Activated CD4-positive, alpha-beta memory T cell treated with anti-CD3 and anti-CD28 coated beads, Interleukin-2, amount 10 ng/mL, durations not matched to agents 7 days and 5 days (primary cell): Measurements from ENCODE around the gene EIF4EBP2. TPM values are rescaled to one million over a fixed set of nuclear protein-coding genes. Genes with fewer than 3 reads are reported as not detected.

ENCODE experiments used
- CTCF ChIA-PET: fragments of 350-600 bp; sonication (Branson Sonifier 250); formaldehyde crosslinking; loops from one replicate; lab custom pipeline; 2021; ENCODE audit warnings: antibody characterized with exemption, inconsistent platforms; lab: Charles Lee
- POLR2A ChIA-PET: fragments of 350-600 bp; sonication (Branson Sonifier 250); formaldehyde crosslinking; loops from one replicate; lab custom pipeline; 2021; ENCODE audit warnings: antibody characterized with exemption; lab: Charles Lee
- DNase-seq: peaks from one replicate; pipeline ENCODE4 v3.0.0-alpha.2; 2020
- H3K27ac Mint-ChIP-seq: one replicate; pipeline ENCODE4 v1.8.0; 2021; ENCODE audit warnings: mild to moderate bottlenecking, mixed read lengths
- H3K27me3 Mint-ChIP-seq: one replicate; pipeline ENCODE4 v1.8.0; 2021; ENCODE audit warnings: mixed read lengths
- H3K36me3 Mint-ChIP-seq: one replicate; pipeline ENCODE4 v1.8.0; 2021; ENCODE audit warnings: low read depth, mixed read lengths
- H3K4me1 Mint-ChIP-seq: one replicate; pipeline ENCODE4 v1.8.0; 2021; ENCODE audit warnings: mixed read lengths
- H3K4me3 Mint-ChIP-seq: one replicate; pipeline ENCODE4 v1.8.0; 2021; ENCODE audit warnings: mild to moderate bottlenecking, mixed read lengths
- H3K9me3 Mint-ChIP-seq: one replicate; pipeline ENCODE4 v1.8.0; 2021; ENCODE audit warnings: mixed read lengths
- total RNA-seq, 2 experiments: library from RNA; stranded (reverse); gene quantifications; one replicate each; pipeline ENCODE4 v1.2.3, GENCODE V29; 2021

EIF4EBP2 gene
- total RNA-seq, 2 experiments from 2014 or later: 52.6 to 53.8 TPM

DNA sequence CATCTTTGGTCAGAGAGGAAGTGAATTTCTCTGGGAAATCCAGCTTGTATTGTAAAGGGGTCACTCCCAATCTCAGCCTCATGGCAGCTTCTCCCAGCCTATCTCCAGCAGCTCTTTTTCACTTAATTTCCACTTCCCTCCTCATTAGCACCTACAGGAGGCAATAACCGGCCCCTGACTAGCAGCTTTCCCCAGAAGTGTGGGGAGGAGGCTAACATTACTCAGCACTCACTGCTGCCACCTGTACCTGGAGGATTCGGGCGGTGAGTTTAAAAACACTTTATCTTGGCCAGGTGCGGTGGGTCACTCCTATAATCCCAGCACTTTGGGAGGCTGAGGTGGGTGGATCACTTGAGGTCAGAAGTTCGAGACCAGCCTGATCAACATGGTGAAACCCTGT is 33.8 kb downstream of the EIF4EBP2 start:
- Mint-ChIP-seq H3K9me3 (no peaks in the 10 kb centered on the region), H3K4me3 (no peak overlapping the region), H3K27ac (no peak overlapping the region), H3K4me1 (peaks cover 34% of the 10 kb centered on the region), H3K36me3 (peaks cover 14% of the 10 kb centered on the region), H3K27me3 (peaks cover 49% of the 10 kb centered on the region)
- POLR2A ChIA-PET: interaction anchor here (1.0 kb wide), 1 partner anchor 33 kb away, joined by 3 read pairs; the partner anchor contains the start of gene EIF4EBP2
- CTCF ChIA-PET: interaction anchor here (1.1 kb wide), 1 partner anchor 23 kb away, joined by 3 read pairs; no protein-coding TSS in a partner anchor
- no peak for DNase-seq

GRCh38 chr10:70440296-70441160 is 36.6 kb downstream of the EIF4EBP2 start:
- H3K9me3 Mint-ChIP-seq: no peaks in the 10 kb centered on the region
- DNase-seq: no peak
- H3K4me1 Mint-ChIP-seq: peaks cover 15% of the 10 kb centered on the region
- H3K27ac Mint-ChIP-seq: no peak overlapping the region
- CTCF ChIA-PET: interaction anchor here (1.5 kb wide), 1 partner anchor 9 kb away, joined by 5 read pairs; no protein-coding TSS in a partner anchor
- peaks cover 60% of the 10 kb centered on the region for H3K27me3 Mint-ChIP-seq
- peak overlapping the region; percentile 1 for H3K4me3 Mint-ChIP-seq
- POLR2A ChIA-PET: no interaction called here
- H3K36me3 Mint-ChIP-seq: peaks cover 9% of the 10 kb centered on the region

GRCh38 chr10:70441161-70441894 is 37.4 kb downstream of the EIF4EBP2 start, which contains the start of gene NODAL:
Gene NODAL, minus strand, starts transcription at chr10:70441681. Its CDS starts 14 bp downstream, at chr10:70441667.
- Mint-ChIP-seq H3K27me3 (peaks cover 60% of the 10 kb centered on the region), H3K36me3 (peaks cover 9% of the 10 kb centered on the region), H3K4me3 (peak within 1 kb of the TSS; percentile 1), H3K9me3 (no peaks in the 10 kb centered on the region), H3K4me1 (peaks cover 15% of the 10 kb centered on the region), H3K27ac (no peak within 1 kb of the TSS)
- DNase-seq: no peak
- ChIA-PET CTCF (interaction anchor here (1.4 to 1.5 kb wide), 2 partner anchors 10 to 11 kb away, joined by 3 to 5 read pairs; no protein-coding TSS in a partner anchor), POLR2A (no interaction called here)

DNA sequence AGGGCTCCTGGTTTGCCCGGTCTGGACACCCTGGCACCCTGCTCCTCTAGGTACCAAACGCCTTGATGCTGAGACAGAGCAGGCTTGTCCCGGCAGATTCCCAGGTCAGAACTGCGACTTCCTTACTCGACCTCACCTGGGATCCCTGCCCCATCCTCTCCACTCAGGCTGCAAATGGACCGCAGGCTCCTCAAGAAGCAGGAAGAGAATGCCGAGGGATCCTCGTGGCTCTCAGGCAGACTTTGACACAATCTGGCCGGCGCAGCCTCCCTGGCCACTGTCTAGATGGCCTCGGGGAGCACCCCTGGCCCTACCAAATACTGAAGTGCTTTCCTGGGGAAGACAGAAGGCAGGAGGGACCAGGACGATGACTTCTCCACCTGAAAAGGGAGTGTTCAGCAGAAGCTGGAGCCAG is 38.0 kb downstream of the EIF4EBP2 start:
- Mint-ChIP-seq H3K36me3 (peaks cover 7% of the 10 kb centered on the region), H3K27me3 (peaks cover 56% of the 10 kb centered on the region), H3K27ac (no peak overlapping the region)

DNA sequence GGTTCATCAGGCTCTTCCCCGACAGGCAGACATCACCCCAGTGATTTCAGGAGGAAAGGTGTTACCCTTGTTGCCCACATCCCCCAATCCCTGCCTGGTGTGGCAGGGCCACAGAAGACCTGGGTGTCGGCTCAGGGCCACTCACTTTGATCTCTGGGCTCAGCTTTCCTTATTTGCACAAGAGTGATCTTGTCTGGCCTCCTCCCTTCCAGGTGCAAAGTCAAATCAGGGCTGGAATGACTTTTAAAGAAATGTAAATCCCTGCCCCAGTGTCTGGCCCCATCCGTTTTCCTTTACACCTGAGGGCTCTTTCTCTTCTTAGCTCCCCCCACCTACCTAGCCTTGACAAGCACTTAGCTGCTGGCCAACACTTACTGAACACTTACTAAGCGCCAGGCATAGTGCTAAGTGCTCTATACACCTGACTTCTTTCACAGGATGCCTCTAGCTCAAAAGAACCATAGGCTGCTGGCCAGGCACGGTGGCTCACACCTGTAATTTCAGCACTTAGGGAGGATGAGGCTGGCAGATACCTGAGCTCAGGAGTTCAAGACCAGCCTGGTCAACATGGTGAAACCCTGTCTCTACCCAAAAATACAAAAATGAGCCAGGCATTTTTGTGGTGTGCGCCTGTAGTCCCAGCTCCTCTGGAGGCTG is 38.5 kb downstream of the EIF4EBP2 start:
- Mint-ChIP-seq H3K9me3 (no peaks in the 10 kb centered on the region), H3K36me3 (peaks cover 7% of the 10 kb centered on the region), H3K27ac (no peak overlapping the region), H3K4me3 (no peak overlapping the region), H3K27me3 (peaks cover 54% of the 10 kb centered on the region), H3K4me1 (peaks cover 15% of the 10 kb centered on the region)
- CTCF ChIA-PET: interaction anchor here (1.2 to 1.4 kb wide), 2 partner anchors 12 to 116 kb away, joined by 3 read pairs; no protein-coding TSS in a partner anchor
- DNase-seq: no peak
- POLR2A ChIA-PET: interaction anchor here (0.8 to 1.6 kb wide), 2 partner anchors 9 to 37 kb away, joined by 3 to 6 read pairs; no protein-coding TSS in a partner anchor

More for the DNA sequence above, 38.0 kb downstream of the EIF4EBP2 start:
- Mint-ChIP-seq H3K4me3 (no peak overlapping the region), H3K9me3 (no peaks in the 10 kb centered on the region), H3K4me1 (peaks cover 15% of the 10 kb centered on the region)
- ChIA-PET CTCF (interaction anchor here (1.4 kb wide), 1 partner anchor 11 kb away, joined by 3 read pairs; no protein-coding TSS in a partner anchor), POLR2A (interaction anchor here (0.8 to 1.6 kb wide), 2 partner anchors 9 to 37 kb away, joined by 3 to 6 read pairs; no protein-coding TSS in a partner anchor)
- no peak for DNase-seq

DNA sequence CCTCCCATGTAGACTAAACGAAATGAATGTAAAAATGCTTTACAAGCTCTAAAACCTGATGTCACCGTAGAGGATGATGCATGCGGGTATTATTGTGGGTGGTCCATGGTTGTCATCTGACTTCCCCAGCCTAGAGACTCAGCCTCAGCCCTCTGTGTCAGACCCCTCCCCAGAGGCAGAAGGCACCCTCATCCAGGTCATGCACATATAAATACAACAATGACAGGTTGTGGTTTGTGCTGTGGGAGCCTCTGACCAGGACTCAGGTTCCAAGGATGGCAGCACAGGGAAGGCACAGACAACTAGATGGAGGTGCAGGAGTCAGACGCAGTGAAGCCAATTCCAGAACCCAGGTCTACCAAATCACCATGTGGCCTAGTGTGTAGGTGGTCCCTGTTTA is 40.8 kb downstream of the EIF4EBP2 start:
- DNase-seq: no peak
- Mint-ChIP-seq H3K9me3 (no peaks in the 10 kb centered on the region), H3K4me1 (peaks cover 13% of the 10 kb centered on the region), H3K27ac (no peak overlapping the region), H3K27me3 (peaks cover 36% of the 10 kb centered on the region), H3K36me3 (peaks cover 4% of the 10 kb centered on the region), H3K4me3 (no peak overlapping the region)
- ChIA-PET CTCF (no interaction called here), POLR2A (no interaction called here)

DNA sequence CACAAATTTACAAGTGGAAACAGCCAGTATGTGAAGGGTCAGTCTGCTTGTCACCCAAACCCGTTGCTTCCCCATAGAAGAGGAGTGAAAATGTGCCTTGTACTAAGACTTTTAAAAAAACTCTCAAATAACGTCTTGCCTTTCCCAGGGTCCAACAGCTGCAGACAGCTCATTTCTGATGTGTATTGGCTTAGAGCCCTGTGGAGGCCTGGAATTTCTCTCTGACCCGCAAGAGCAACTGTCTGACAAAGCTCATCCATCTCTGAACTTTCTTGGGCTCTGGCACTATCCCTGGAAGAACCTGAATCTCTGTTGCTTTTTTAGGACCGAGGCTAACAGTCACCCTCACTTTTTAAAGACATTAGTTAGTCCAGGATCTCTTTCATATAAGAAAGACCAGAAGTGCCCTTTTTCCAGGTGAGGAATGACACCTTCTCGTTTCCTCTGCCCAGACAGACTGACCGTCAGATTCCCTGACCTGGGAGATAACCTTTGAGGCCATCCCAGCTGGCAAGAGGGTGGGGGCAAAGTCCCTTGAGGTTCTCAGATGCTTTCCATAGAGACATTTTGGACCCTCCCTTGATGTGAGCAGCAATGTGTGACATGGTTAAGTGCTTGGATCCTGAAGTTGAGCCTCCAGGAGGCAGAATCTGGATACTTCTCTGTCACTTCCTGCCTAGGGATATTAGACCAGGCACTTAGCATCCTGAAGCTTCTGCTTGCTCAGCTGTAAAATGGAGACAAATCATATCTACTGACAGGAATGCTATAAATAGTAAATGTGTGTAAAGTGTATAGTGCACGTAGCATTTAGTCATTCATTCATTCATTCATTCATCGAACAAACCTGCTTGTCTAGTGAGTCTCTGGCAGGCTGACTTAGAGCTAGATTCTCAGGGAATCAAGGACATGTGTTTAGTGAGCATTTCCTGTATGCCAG is 42.0 kb downstream of the EIF4EBP2 start:
- peaks cover 8% of the 10 kb centered on the region for H3K4me1 Mint-ChIP-seq

GRCh38 chr10:70448236-70448635 is 44.3 kb downstream of the EIF4EBP2 start:
- Mint-ChIP-seq H3K36me3 (no peaks in the 10 kb centered on the region), H3K4me1 (no peaks in the 10 kb centered on the region), H3K27ac (no peak overlapping the region), H3K9me3 (no peaks in the 10 kb centered on the region), H3K27me3 (peaks cover 10% of the 10 kb centered on the region), H3K4me3 (no peak overlapping the region)
- ChIA-PET POLR2A (no interaction called here), CTCF (interaction anchor here (0.9 kb wide), 1 partner anchor 10 kb away, joined by 3 read pairs; no protein-coding TSS in a partner anchor)
- no peak for DNase-seq

More for the DNA sequence above, 42.0 kb downstream of the EIF4EBP2 start:
- ChIA-PET CTCF (interaction anchor here (0.7 to 1.3 kb wide), 2 partner anchors 15 to 20 kb away, joined by 3 to 6 read pairs; no protein-coding TSS in a partner anchor), POLR2A (interaction anchor here (1.3 kb wide), 1 partner anchor 14 kb away, joined by 3 read pairs; no protein-coding TSS in a partner anchor)
- Mint-ChIP-seq H3K4me3 (no peak overlapping the region), H3K9me3 (no peaks in the 10 kb centered on the region), H3K27me3 (peaks cover 27% of the 10 kb centered on the region), H3K27ac (no peak overlapping the region), H3K36me3 (no peaks in the 10 kb centered on the region)
- no peak for DNase-seq

DNA sequence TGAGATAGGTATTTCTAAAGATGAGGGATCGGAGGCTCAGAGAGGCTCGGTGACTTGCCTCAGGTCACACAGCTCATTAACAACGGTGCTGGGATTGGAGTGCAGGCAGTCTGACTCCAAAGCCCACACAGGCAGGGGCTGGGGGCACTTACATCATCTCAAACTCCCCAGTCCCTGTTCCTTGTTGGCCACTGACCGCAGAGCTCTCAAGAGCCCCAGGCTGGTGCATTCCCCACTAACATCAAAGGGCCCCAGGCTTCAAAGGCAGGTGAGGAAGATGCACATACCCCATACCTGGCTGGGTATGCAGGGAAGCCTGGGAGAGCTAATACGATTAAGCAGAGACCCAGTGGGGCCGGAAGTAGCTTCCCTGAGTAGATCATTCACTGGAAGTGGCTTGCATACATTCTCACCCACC is 51.3 kb downstream of the EIF4EBP2 start:
- CTCF ChIA-PET: no interaction called here
- POLR2A ChIA-PET: interaction anchor here (1.0 kb wide), 1 partner anchor 51 kb away, joined by 3 read pairs; the partner anchor contains the start of gene EIF4EBP2
- Mint-ChIP-seq H3K9me3 (no peaks in the 10 kb centered on the region), H3K4me1 (no peaks in the 10 kb centered on the region), H3K4me3 (no peak overlapping the region), H3K27me3 (peaks cover 46% of the 10 kb centered on the region), H3K36me3 (no peaks in the 10 kb centered on the region), H3K27ac (no peak overlapping the region)
- no peak for DNase-seq

DNA sequence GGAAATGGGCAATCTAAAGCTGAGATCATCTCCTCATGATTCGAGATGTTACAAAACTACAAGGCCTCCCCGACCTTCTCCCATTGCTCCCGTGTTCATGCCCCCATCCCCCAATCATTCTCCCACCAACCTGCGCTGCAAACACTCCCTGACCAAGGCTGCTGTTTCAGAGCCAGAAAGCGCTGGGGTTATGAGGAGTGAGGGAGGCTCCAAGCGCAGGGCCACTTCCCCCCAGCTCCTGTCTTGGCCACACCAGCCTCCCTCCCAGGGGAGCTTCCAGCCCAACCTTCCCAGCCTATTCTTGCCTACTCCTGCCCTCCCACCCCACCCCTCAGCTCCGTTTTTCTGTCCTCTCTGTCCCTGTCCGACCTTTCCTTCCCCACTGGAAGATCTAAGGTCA is 52.2 kb downstream of the EIF4EBP2 start:
- ChIA-PET POLR2A (no interaction called here), CTCF (no interaction called here)
- Mint-ChIP-seq H3K36me3 (no peaks in the 10 kb centered on the region), H3K9me3 (no peaks in the 10 kb centered on the region), H3K27ac (no peak overlapping the region), H3K4me3 (no peak overlapping the region), H3K4me1 (no peaks in the 10 kb centered on the region), H3K27me3 (peaks cover 52% of the 10 kb centered on the region)
- DNase-seq: no peak

DNA sequence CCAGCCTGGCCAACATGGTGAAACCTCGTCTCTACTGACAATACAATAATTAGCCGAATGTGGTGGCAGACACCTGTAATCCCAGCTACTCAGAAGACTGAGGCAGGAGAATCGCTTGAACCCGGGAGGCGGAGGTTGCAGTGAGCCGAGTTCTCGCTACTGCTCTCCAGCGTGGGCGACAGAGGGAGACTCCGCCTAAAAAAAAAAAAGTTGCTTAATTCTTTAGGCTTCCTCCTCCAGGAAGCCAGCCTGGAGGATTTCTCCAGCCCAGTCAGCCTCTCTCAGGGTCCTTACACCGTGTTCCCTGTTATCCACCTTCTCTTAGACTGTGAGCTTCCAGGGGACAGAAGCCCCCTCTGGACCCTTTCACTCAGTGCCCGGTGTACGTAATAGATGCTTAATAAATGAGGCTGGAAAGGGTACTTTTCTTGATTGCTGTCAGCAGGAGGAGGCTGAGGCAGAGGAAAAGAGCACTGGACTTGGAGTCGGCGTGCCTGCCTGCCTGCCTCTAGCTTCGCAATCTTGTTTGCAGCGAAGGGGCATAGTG is 53.9 kb downstream of the EIF4EBP2 start:
- ChIA-PET CTCF (interaction anchor here (1.1 kb wide), 1 partner anchor 9 kb away, joined by 3 read pairs; no protein-coding TSS in a partner anchor), POLR2A (no interaction called here)
- Mint-ChIP-seq H3K4me3 (no peak overlapping the region), H3K9me3 (no peaks in the 10 kb centered on the region), H3K4me1 (no peaks in the 10 kb centered on the region), H3K27me3 (peaks cover 55% of the 10 kb centered on the region), H3K36me3 (no peaks in the 10 kb centered on the region), H3K27ac (no peak overlapping the region)
- no peak for DNase-seq
